Myocyte (in vitro differentiated cells): Measurements from ENCODE around the gene CIDEB. TPM values are rescaled to one million over a fixed set of nuclear protein-coding genes. Genes with fewer than 3 reads are reported as not detected.

Source experiments
- DNase-seq: peaks from one replicate; pipeline ENCODE4 v3.0.0-alpha.2; 2012; ENCODE audit warnings: low read depth
- total RNA-seq: library from RNA; depleted of rRNA; stranded (reverse); fragments of >200 nt; gene quantifications from 2 replicates; pipeline ENCODE4 v1.2.3, GENCODE V29; 2014

CIDEB gene
- total RNA-seq, 1 donor from 2014 or later, result not detected

DNA sequence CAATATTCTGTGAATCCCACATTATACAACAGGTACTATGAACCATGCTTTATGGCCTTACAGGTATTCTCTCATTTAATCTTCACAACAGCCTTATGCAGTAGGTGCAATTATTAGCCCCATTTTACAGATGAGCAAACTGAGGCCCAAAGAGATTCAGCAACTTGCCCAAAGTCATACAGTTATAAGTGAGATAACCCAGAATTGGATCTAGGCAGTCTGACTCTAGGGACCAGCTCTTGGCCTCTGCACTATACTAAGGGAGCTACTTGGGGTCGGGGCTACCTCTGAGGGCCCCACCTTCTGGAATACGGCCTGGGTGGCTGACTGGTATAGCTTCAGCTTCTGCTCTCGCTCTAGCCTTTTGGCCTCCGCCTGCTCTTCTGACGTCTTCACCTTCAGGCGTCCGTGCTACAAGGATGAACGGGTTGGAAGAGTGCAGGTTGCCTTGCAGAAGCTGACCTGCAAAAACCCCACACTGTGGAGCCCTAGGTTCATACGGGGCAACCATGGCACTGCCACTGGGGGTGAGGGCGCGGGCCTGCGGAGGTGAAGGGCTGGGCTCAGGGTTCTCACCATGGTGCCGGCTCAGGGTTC, 37.1 kb downstream of the CIDEB start:
- DNase-seq, result no peak

DNA sequence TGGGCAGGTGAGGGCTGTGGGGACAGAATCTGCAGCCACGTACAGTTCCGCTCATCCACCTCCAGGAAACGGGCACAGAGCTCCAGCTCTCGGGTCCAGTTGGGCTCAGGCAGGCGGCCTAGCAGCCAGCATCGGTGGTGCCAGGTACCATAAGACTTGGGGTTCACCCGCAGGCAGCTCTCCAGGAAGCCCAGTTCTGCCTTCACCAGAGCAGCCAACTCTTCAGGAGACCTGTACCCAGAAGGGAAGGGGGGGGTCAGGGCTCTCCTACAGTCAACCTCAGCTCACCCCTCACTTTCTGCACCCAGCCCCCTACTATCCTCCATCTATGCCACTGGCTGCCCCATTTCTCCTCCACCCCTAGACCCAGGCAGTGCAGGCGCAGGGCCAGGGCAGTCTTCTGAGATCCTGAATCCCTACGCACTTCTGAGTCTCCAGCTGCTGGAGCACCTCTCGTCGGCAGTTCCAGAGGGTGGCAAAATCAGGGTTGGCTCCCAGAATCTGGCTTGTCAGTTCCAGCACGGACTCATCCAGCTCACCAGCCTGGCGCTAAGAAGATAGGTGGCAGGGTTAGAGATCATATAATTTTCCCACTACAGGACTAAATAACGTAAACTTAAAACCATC, 37.8 kb downstream of the CIDEB start:
- DNase-seq, result no peak

DNA sequence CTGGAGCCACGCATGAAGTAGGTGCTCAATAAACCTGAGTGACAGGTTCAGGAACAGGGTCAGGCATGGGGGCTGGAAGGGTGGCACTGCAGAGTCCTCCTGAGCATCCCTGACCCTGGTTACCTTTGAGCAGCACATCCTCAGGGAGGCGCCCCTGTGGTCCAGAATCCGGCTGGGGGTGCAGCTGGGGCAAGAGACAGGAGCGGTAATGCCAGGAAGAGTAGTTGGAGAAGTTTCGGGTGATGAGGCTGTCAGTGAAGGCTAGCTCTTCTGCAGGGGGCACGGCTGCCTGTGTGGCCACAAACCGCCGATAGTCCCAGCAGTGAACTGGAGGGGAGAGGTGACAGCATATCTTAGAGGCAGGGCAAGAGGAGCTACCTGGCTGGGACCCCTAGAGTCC, 38.4 kb downstream of the CIDEB start:
- no peak for DNase-seq

DNA sequence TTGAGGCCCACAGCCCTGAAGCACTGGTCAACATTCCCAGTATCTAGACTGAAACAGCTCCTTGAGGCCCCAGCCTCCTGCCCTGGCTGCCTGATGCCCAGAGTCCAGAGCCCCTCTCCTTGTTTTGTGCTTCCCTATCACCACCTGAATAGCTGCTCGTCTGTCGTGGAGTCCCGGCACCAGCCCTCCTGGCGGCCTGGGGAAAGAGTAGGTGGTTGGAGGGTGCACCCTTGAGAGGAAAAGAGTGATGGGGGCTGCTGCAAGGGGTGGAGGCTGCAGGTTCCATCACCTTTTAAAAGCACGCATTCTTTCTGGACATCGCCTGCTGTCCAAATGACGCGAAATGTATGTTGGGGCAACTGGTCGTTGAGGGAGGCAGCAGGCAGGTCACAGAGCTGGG, 39.6 kb downstream of the CIDEB start:
- no peak for DNase-seq

DNA sequence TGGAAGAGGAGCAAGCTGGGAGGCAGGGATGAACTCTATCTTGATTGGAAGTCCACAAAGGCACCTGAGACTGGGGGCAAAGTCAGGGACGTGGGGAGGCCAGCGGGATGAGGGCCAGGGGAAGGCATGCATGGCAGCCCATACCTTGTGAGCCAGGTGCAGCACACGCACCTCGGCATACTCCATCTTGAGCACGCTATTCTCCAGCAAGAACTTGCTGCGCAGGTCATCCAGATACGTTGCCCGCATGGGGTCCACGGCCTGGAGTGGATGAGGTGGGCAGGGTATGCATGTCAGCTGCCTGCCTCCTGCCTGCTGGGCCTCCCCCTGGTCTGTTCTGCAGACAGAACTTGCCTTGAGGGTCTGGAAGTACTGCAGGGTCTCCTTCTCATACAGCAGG, 40.3 kb downstream of the CIDEB start:
- no peak for DNase-seq

DNA sequence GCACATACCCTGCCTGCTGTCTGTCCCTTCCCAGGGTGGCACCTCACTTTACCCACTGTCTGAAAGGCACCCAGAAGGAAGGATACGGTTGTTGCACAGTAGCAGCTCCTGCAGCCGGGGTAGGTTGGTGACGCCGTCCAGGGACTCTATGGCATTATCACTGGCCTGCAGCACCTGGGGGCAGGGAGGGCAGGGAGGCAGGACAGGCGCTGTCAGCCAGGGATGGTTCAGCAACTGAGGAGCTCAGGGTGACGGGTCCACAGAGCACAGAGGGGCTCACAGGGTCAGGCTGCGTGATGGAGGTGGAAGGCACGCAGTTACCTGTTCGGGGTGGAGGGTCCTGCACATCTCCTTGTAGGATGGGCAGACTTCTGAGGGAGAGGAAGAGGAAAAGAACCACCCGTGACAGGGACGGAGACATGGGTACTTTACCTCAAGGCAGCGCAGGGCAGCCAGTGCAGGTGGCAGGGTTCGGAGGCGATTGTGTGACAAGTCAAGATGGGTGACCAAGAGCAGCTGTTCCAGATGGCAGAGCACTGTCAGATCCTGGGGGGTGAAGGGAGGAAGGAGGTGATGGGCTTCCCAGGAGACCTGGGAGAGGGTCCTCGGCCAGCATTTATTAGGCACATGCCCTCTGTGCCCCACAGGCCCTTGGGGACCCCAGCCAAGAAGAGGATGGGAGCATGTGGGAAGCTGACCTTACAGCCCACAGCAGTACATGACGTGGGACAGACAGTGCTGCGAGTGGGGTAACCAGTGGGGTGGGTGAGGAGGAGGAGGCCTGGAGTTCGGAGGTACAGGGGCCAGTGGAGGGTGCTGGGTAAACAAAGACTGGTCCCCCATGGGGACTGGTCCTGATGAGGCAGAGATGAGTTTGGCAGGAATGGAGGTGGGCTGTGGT, 41.2 kb downstream of the CIDEB start:
- no peak for DNase-seq

DNA sequence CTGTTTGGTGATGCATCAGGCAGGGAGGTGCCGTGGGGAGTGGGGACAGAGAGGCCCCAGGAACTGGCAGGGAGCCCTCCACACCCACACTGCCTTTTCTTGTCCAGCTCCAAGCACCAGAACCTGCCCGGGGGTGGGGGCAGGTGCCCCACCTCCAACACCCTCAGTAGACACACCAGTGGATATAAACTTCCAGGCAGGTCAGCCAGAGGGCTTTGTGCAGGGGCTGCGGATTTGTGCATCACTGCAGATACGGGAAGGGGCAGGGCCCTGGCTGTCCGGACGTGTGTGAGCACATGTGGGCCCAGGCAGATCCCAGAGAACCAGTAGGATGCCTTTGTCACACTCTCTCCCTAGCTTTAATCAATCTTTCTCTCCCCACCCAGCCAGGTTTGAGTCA, 43.5 kb downstream of the CIDEB start:
- DNase-seq, result no peak

DNA sequence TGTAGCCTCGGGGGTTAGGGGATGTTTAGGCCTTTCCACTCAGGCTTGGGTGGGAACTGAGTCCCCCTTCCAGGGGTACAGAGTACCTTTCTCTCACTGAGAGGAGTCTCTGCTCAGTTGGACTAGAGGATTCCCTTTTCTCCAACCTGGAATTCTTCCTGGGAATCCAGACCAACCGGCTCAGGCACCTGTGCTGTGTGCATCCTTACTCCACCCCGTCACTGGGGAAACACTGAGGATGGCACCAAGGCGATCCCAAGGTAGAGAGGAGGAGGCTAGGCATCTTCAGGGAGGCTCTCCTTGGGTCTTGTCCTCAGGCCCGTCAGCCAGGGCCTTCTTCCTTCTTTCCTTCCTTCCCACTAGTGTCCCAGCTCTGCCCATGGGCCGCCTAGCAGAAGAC, 43.9 kb downstream of the CIDEB start:
- no peak for DNase-seq

DNA sequence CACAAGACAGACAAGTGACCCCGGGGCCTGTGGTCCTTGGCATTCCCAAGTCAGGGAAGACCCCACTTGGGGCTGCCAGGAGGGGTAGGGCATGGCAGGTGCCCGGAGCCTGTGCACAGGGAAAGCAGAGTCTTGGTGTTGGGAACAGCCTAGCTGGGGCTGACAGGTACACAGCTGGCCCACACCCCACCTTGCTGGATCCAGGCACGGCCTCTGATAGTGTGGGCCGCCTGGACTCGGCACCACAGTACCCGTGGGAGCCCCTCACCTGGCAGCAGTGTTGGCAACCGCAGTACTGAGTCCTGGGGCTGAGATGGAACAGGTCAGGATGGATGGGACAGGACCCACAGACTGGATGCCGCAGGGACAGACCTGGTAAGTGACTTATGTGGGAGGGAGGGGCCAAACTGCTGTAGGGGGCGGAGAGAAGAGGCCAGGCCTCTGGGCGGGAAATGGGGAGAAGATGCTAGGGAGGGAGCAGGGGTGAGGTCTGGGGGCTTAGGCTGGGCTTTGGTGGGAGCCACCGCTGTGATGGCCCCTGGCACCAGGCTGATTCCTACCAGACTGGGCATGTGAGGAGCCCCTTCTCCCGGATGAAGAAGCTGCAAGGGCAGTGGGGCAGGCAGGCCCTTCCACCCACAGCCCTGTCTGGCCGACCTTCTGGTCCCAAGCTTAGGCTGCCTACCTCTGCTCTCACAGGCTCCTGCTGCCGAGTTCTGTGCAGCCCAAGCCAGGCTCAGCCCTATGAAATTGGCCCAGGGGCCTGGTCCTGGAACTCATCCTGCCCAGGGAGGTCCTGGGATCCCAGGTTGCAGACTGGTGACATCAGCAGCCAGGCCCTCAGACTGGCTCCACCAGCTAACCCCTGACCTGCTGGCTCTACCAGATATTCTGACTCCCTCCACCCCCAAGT, 44.7 kb downstream of the CIDEB start, which contains the start of gene TGM1:
Gene TGM1 (minus strand): TSS at position 357 of the 913 bp plus-strand sequence. CDS start 825 bp downstream, outside the sequence.
- DNase-seq, result no peak

DNA sequence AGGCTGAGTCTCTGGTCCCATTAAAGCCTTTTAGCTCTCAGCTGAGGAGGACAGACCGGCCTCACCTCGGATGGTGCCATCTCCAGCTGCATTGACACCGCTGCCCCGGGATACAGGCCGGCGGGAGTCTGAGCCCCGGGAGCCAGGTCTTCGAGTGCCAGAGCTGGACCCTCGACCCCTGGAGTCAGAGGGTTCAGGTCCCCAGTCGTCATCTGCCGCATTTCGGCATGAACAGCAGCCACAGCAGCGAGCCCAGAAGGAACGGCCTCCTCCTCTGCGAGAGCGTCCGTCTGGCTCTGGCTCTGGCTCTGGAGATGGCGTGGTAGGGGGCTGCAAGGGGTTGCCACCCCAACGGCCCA, 45.8 kb downstream of the CIDEB start:
- no peak for DNase-seq

DNA sequence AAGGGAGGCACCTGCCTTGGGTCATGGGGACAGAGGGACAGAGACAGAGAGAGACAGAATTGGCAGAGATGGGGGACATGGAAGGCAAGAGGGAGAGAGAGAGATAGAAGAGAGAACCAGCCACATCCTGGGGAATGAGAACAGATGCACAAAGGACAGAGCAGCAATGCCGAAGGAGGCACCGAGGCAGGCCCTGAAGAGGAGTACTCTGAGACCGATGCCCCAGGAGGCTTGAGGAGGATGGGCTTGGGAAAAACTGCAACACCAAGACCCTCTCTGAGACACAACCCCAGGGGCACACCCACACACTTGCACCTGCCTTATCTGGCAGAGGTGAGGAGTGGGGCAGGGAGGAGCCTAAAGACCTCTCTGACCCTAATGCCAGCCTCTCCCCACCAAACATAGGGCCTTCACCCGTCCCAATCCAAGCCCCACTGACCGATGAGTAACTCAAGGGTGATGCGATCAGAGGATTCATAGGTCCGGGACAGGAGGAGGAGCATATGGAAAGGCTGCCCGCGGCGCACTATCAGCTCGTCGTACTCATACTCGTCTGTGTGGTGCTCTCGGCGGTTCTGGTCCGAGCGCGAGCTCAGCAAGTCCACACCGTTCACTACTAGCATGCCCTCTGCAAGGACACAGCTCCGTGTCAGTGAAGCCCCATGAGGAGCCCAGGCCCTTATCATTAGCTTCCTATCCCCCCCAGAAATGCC, 46.4 kb downstream of the CIDEB start:
- no peak for DNase-seq

DNA sequence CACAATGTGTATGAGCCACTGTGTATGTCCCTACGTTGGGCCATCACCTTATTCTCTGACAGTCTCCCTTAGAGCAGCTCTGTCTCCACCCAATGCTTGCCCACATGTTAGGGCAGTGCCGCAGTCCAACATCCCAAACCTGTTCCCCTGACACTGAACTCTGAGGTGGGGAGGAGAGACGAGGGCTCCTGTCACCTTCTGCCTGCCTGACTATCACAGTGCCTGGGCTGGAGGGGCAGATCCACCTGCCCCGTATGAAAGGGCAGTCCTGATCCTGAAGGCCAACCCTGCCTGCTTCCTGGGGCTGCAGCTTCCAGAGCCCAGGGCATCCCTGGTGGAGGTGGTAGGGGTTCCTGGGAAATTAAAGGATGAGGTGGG, 47.0 kb downstream of the CIDEB start:
- no peak for DNase-seq

DNA sequence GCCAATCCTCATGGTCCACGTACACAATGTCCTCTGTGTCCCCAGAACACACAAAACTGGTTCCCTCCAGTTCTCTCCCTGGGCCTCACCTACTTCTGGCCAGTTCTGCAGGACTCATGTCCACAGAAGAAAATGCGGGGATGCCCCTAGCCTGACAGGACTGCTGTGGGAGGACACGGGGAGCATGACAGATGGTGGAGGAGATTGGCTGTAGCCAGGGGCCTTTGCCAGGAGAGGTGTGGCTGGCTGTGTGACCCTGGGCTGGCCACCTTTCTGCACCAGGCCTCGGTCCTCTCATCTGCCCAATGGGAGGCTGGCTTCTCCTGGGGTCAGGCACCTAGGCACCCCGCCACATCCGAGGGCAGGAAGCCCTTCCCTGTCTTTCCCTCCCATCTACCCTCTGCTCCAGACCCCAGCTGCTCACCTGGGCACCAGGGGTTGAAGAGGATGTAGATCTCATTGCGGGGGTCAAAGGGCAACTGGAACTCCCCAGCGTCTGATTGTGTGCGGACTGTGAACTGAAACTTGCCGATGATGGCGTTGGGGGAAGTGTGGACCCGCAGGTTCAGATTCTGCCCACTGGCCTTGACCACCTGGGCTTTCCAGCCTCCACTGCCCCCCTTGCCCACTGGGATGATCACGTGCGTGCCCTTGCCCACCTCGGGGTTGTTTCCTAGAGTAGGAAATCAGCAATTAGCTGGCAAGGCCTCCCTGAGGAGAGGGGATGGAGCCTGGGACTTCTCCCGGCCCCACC, 47.6 kb downstream of the CIDEB start:
- DNase-seq, result no peak

DNA sequence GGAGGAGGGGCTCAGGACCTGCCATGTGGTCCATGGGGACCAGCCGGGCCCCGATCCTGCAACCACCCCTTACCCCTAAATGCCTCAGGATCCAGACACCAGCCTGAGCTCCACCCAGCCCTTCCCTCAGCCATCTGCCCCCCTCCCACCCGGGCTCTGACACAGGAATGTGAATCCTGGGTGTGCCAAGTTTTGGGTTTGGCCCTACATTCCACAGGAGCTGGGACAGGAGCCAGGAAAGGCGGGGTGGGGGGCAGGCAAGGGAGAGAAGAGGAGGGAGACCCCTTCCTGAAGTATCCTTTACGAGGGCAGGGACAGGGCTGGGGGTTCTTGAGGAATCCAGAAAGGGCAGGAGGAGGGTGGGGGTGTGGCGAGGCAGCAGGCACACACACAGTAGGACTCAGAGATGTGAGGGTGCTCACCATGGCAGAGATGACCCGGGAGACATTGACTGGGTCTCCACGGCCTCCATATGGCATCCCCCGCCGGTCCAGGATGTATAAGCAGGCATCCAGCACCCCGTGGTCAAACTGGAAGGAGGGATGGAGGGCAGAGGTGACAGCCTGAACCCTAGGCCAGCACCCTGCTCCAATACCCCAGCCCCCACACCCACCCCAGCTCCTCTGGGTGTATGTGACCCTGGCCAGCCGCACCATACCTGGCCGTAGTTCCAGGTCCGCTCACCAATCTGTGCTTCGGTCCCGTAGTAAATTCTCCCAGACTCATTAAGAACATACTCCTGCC, 48.3 kb downstream of the CIDEB start:
- peak; percentile 67 for DNase-seq

DNA sequence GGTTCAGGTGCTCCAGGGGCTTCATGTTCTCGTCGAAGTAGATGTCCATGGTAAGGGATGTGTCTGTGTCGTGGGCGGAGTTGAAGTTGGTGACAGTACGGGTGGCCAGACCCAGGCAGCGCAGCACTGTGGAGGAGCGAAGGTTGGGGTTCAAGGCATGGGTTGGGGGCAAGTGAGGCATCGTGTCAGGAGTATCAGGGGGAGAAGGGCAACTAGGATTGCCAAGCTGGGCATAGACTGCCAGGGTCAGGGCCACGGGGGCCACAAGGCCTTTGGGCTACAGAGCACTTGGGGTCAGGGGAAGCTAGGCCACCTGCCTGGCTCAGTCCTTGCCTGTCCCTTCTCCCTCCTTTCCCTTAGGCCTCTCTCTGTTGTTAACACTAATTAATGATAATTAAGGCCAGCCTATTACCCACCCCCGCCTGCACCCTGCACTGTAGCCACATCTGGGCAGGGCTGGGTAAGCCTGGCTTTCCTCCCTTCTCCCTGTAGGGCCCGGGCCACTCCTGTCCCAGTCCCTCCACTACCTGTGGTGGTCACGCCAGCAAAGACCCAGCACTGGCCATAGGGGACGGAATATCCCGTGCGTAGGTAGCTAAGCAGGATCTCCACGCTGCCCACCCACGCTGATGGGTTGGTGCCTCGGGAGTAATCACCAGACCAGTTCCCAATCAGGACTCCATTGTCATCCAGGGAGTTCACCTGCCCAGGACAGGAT, 49.1 kb downstream of the CIDEB start:
- no peak for DNase-seq

DNA sequence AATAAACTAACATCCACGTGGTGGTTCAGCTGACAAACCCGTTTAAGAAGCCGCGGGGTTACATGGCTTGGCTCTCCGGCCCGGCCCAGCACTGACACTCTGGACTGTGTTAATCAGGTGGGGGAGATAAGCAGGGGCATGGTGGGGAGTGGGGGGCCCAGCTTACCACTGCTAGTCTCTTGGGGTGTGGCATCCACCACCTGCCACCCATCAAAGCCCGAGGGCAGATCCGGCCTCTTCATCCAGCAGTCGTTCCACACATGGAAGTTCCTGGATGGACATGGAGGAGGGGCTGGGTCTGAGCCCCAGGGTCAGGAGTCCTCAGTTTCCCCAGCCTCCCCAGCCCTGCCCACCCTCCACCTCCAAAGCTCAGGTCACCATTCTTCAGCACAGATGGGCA, 49.7 kb downstream of the CIDEB start:
- no peak for DNase-seq

DNA sequence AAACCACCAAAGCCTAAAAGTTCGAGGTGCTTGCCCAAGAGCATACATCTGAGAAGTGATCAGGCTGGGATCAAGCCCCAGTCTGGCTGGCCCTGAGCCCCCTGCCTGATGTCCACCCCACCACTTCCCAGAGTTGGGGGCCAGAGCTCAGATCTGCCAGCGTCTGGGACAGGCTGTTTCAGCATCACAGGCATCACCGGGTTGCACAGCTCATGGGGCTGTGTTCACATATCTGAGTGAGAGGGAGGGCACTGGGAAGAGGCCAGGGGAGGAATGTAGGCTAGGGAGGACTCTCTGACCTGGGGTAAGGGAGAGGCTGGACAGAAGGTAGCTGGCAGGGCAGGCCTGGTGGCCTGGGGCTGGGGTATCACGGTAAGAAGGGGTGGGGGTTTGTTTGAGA, 50.8 kb downstream of the CIDEB start:
- DNase-seq, result no peak

DNA sequence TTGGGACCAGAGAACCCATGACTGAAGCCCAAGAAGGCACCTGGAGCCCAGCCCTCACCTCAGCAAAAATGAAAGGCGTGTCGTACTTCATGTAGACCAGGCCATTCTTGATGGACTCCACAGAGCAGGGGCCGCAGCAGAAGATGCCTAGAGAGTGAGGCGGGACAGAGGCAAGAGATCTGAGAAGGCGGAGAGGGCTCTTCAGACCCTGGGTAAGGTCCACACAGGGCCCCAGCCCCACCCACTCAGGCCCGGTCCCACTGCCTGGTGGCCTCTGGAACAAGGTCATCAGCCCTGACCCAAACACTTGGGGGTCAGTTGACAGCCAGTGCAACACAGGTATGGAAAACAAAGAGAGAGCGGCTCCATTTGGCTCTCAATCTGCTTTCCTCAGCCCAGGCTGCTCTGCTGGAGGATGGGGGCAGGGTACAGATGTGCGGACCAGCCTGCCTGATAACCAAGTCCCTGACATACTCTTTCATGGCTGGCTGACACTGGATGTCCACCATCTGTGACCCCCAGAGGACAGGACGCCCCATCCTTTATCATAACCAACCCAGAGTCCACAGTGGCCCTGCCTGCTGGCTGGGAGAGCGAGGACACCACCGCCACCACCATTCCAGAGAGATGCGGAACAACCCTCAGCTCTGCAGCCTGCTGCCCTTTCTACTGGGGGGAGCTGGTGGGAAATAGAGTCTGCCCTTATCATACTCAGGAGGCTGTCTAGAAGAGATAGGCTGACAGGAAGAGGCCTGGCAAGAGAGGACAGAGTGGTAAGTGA, 51.7 kb downstream of the CIDEB start:
- no peak for DNase-seq
